Lower leg skin (tissue), 4 donors: ENCODE data around the gene MEP1A. TPM values are rescaled to one million over a fixed set of nuclear protein-coding genes. Genes with fewer than 3 reads are reported as not detected.

ENCODE experiments used
- DNase-seq, 2 donors: peaks; one replicate each; pipeline ENCODE4 v3.0.0-alpha.2; 2019; ENCODE audit warnings: low spot score in 2 of 2
- H3K4me3 ChIP-seq: fragments of 200-600 bp; sonication (generic); 2 replicates; pipeline ENCODE4 v1.5.1; 2017; ENCODE audit warnings: mild to moderate bottlenecking, low read depth; ENCODE audit not compliant: poor library complexity, severe bottlenecking
- CTCF ChIP-seq, 3 donors: fragments of 450-650 bp; IDR thresholded peaks; one replicate each; pipeline ENCODE4 v1.5.1; 2016; ENCODE audit warnings: antibody characterized with exemption in 3 of 3, mild to moderate bottlenecking in 3 of 3, moderate library complexity in 2 of 3
- POLR2A ChIP-seq, 2 donors: fragments of 450-650 bp; IDR thresholded peaks; one replicate each; pipeline ENCODE4 v1.6.1; 2016 to 2017; ENCODE audit warnings: antibody characterized with exemption in 2 of 2, mild to moderate bottlenecking in 1 of 2, moderate library complexity in 1 of 2
- WGBS, 2 donors: methylation state at CpG; one replicate each; pipeline ENCODE4 v1.1.5; 2018; 5-methylcytosine and 5-hydroxymethylcytosine counted together
- intact Hi-C: fragments of 100-400 bp; cut with DNase I; formaldehyde crosslinking; loops from one replicate; pipeline ENCODE4 v1.15.0; 2023; ENCODE audit warnings: low total_unique reads
- total RNA-seq, 4 donors: library from RNA; depleted of rRNA; stranded (reverse); fragments of >200 nt; gene quantifications; one replicate each; pipeline ENCODE4 v1.1.0, GENCODE V29; 2016

Gene MEP1A
- total RNA-seq, 4 donors from 2014 or later, result not detected

GRCh38 chr6:46882645-46883044 lies 89.5 kb downstream of the MEP1A start:
- no peak for DNase-seq
- intact Hi-C loops, result no loop called here
- TF ChIP-seq CTCF (IDR thresholded peaks at IDR 0.05) (no peak), POLR2A (IDR thresholded peaks at IDR 0.05) (no peak)
- H3K4me3 ChIP-seq, result no peak overlapping the region
- 36 to 59% methylated on average over 2 of the region's 2 CpGs for WGBS, 2 donors

GRCh38 chr6:46888031-46888430 lies 94.8 kb downstream of the MEP1A start:
- DNase-seq, result no peak
- 59 to 63% methylated on average over 3 of the region's 3 CpGs for WGBS, 2 donors
- H3K4me3 ChIP-seq, result no peak overlapping the region
- intact Hi-C loops, result no loop called here
- TF ChIP-seq CTCF (IDR thresholded peaks at IDR 0.05), result no peak
- TF ChIP-seq POLR2A (IDR thresholded peaks at IDR 0.05), result no peak

GRCh38 chr6:46888578-46888977 lies 95.4 kb downstream of the MEP1A start:
- no peak for DNase-seq
- intact Hi-C loops, result no loop called here
- TF ChIP-seq CTCF (IDR thresholded peaks at IDR 0.05), result no peak
- no peak for TF ChIP-seq POLR2A (IDR thresholded peaks at IDR 0.05)
- WGBS, 2 donors, result 85 to 92% methylated on average over 4 of the region's 4 CpGs
- no peak overlapping the region for H3K4me3 ChIP-seq

Other genes with a start within 250 kb of the MEP1A start
- gene CYP39A1, start 140.6 kb upstream of the MEP1A start, total RNA-seq, result 10 to 100 TPM; 22.6 to 38.2 (median 34.3) TPM
- 10 to 100 TPM; 17.0 to 21.4 (median 18.8) TPM for gene SLC25A27, start 140.4 kb upstream of the MEP1A start, total RNA-seq
- gene TDRD6, start 105.5 kb upstream of the MEP1A start, total RNA-seq, result under 1 TPM; 0.21 to 0.59 (median 0.32) TPM
- gene PLA2G7, start 58.0 kb upstream of the MEP1A start, total RNA-seq, result 1 to 10 TPM in 3 of 4 donors, under 1 TPM in 1; 0.61 to 7.1 (median 2.0) TPM
- not detected for gene ANKRD66, start 46.5 kb upstream of the MEP1A start, total RNA-seq
- 10 to 100 TPM in 1 of 4 donors, 1 to 10 TPM in 3; 3.4 to 14.3 (median 7.4) TPM for gene ADGRF5, start 128.5 kb downstream of the MEP1A start, total RNA-seq
- gene ADGRF1, start 248.9 kb downstream of the MEP1A start, total RNA-seq, result 1 to 10 TPM in 1 of 4 donors, under 1 TPM in 2, not detected in 1; 0.13 to 1.0 (median 0.17) TPM